Stimulated activated CD4-positive, alpha-beta T cell treated with anti-CD3 and anti-CD28 coated beads, Interleukin-12 subunit alpha, Interleukin-12 subunit beta, amount 100 ng/mL, for 48 hours (primary cell): ENCODE results near the gene ACVRL1.
A peak's percentile ranks its signal among the peaks of the same experiment; 100 is the strongest.

ENCODE experiments used
- DNase-seq, 3 donors: peaks; one replicate each; pipeline ENCODE4 v3.0.0-alpha.2; 2020; ENCODE audit warnings: low read depth in 2 of 3, low spot score in 1 of 3

Gene ACVRL1

GRCh38 chr12:51942056-51942455 is 34.8 kb downstream of the ACVRL1 start:
- no peak for DNase-seq

DNA sequence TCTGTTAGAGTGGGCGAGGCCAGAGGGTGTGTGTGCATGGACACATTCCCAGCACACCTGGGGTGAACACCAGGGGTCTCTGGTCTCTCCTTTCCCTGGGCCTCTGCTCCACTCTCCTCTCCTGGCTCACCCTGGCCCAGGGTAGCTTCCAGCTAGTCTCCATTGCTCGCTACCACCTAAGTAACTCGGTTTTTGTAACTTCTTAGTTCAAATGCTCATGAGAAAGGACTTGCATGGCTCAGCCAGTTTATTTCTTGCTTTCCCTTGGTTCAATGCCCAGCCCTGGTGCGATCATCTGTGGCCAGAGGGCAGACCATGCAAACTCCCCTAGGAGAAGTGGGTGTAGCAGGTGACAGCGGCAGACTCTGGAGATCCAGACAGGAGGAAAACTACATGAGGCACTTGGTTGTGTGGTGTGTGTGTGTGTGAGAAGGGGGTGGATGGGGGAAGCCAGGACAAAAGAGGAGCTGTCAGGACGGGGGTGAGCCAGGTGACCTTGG is 35.2 kb downstream of the ACVRL1 start:
- DNase-seq = no peak

- DNase-seq = no peak
Measured at GRCh38 chr12:51943346-51943745, 36.0 kb downstream of the ACVRL1 start.

GRCh38 chr12:51944608-51945233 is 37.4 kb downstream of the ACVRL1 start:
- no peak for DNase-seq

- no peak for DNase-seq
Measured at GRCh38 chr12:51947246-51947996, 40.1 kb downstream of the ACVRL1 start.

- no peak for DNase-seq
Measured at GRCh38 chr12:51948066-51948465, 40.8 kb downstream of the ACVRL1 start.

GRCh38 chr12:51949342-51950030 is 42.2 kb downstream of the ACVRL1 start:
- DNase-seq = no peak

- DNase-seq = no peak
Measured at GRCh38 chr12:51950682-51951198, 43.4 kb downstream of the ACVRL1 start.

GRCh38 chr12:51951199-51951842 is 44.0 kb downstream of the ACVRL1 start, which contains the start of gene ACVR1B:
TSS of gene ACVR1B (plus strand) at chr12:51951699. CDS start at chr12:51951744, 45 bp downstream.
- DNase-seq = peak; percentile 79 to 86 (median 84)

- DNase-seq = no peak
Measured at GRCh38 chr12:51951843-51952722, 44.8 kb downstream of the ACVRL1 start.

GRCh38 chr12:51953089-51953488 is 45.8 kb downstream of the ACVRL1 start:
- no peak for DNase-seq

DNA sequence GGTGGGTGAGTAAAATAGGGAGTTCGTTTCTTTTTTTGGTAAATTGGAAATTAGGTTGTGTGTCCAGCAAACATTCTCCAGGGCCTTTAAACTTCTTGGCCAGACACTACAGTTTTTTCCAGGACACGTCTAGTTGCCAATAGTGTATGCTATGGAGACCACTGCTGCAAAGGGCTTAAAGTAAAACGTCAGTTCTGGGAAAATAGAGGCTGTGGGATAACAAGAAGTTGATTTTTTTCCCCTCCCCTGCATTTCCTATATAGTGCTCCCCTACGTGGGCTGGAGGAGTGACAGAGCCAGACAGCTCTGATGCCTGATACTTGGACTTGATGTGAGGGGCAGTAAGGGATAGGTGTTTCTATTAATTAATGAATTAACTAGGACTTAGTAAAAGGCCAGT is 46.6 kb downstream of the ACVRL1 start:
- DNase-seq = no peak

DNA sequence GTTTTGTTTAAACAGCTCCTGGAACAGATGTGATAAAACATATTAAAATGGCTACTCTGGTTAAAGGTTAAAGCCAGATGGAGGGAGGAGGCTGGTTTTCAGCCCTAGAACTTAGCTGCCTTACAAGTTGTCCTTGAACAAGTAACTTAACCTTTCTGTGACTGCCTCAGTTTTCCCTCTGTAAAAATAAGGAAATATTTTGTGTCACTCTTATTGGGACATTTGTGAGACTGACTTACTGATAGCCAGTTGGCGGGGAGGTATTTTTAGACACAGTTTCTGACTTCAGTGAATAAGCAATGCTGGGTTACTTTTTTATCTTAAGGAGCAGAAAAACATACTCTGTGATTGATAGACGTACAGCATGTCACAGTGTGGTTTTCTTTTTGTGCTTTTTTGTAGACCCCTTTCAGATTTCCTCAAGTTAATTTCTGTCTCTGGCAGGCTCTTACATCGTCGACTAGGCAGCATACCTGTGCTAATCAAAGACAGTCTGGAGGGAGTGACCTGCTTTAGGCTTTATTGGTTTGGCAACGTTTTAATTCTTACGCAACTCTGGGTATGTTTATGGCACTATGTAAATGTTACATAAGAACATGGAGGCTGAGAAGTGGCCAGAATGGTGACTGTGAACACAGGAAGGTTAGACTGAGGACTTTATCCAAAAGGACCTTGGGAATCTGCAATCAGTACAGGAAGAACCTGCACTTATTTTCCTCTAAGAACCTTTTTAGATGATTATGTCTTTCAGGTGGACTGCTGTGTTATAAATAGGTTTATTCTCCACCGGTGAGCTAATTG is 47.5 kb downstream of the ACVRL1 start:
- no peak for DNase-seq

GRCh38 chr12:51955702-51956101 is 48.4 kb downstream of the ACVRL1 start:
- DNase-seq = no peak

- DNase-seq = no peak
Measured at GRCh38 chr12:51958542-51958941, 51.2 kb downstream of the ACVRL1 start.

DNA sequence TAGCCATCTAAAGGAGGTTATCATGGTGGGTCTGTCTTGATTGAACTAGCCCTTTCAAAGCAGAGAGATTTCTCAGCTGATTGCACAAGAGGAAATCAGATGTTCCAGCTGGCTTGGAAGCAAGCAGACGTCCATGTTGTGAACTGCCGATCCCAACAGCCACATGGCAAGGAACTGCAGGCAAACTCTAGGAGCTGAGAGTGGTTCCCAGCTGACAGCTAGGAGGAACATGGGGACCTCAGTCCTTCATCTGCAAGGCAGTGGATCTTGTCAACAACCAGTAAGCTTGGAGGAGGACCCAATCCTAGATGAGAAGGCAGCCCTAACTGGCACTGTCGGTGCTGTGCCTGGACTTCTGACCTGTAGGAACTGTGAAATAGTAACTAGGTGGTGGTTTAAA is 51.9 kb downstream of the ACVRL1 start:
- no peak for DNase-seq

DNA sequence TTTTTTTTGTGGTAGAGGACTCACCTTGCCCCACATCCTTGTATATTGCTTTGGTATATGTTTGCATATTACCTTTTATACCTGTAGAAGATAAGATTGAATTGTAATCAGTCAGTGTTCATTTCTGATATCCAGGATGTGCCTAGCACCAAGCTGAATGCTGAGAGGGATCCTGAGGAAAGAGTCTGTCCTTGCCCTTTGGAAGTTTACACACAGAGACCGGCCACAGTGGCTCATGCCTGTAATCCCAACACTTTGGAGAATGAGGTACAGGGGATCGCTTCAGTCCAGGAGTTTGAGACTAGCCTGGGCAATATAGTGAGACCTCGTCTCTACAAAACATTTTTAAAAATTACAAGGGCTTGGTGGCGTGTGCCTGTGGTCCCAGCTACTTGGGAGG is 52.6 kb downstream of the ACVRL1 start:
- no peak for DNase-seq

GRCh38 chr12:51960488-51960887 is 53.2 kb downstream of the ACVRL1 start:
- no peak for DNase-seq

GRCh38 chr12:51960890-51961289 is 53.6 kb downstream of the ACVRL1 start:
- DNase-seq = no peak
